Motor neuron (in vitro differentiated cells): ENCODE results near the gene CTNNA2. TPM values are rescaled to one million over a fixed set of nuclear protein-coding genes. Genes with fewer than 3 reads are reported as not detected.

Experiments
- ATAC-seq, 8 experiments: fragments of 200-7000 bp; cut with Tn5 transposase; replicated peaks in 6 of 8; 2 replicates each; pipeline ENCODE4 v1.8.0; 2021; ENCODE audit warnings: mild to moderate bottlenecking in 8 of 8, moderate library complexity in 8 of 8
- H3K27ac ChIP-seq, 2 donors: fragments of 250-450 bp; sonication (Bioruptor Pico); 2 replicates each; pipeline ENCODE4 v1.9.0; 2021; ENCODE audit warnings: antibody characterized with exemption in 2 of 2, mild to moderate bottlenecking in 2 of 2, moderate library complexity in 1 of 2
- H3K4me1 ChIP-seq, 2 donors: fragments of 250-450 bp; sonication (Bioruptor Pico); replicated peaks in 1 of 2; 2 replicates each; pipeline ENCODE4 v1.6.1; 2021; ENCODE audit warnings: antibody characterized with exemption in 2 of 2, mild to moderate bottlenecking in 2 of 2, moderate library complexity in 1 of 2
- H3K4me3 ChIP-seq, 5 donors: fragments of 250-450 bp; sonication (Bioruptor Pico); 2 replicates each; pipeline ENCODE4 v1.9.0; 2021; ENCODE audit warnings: antibody characterized with exemption in 5 of 5, mild to moderate bottlenecking in 5 of 5, moderate library complexity in 4 of 5
- WGBS, 10 experiments: fragments of 450-650 bp; shearing (Covaris generic); methylation state at CpG; one replicate each; pipeline ENCODE4 v1.0.0; 2022; 5-methylcytosine and 5-hydroxymethylcytosine counted together
- in situ Hi-C, 9 experiments: fragments of 400-800 bp; cut with MboI; loops; one replicate each; pipeline ENCODE4 v1.15.0; 2021; ENCODE audit warnings: low sequenced_read_pairs in 9 of 9, low pct_unique_long_range_greater_than_20kb in 2 of 9; ENCODE audit not compliant: unreplicated experiment in 9 of 9
- total RNA-seq, 8 experiments: library from RNA; unstranded; fragments of 300-600 nt; gene quantifications; 2 replicates each; pipeline versions ENCODE4 v1.2.3 to v1.2.4, GENCODE V29; 2022

CTNNA2 gene
- total RNA-seq, 8 experiments from 2014 or later, result 0.81 to 127 (median 56.5) TPM

DNA sequence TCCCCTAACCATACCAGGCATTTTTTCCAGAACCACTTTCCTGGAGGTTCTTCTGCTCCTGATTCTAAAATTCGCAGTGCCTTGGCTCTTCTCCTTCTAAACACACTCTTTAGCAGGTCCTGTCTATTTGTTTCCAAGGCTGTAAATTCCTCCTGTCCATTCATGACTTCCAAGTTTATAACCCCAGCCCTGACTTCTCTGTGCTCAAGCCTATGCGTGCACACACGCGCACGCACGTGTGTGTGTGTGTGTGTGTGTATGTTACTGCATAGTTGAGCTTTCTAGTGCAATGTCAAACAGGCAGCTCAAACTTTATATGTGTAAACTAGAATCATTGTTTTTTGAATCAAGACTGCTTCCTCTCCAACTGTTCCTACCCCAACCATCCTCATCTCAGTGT is 454.0 kb downstream of the CTNNA2 start:
- Histone ChIP-seq H3K4me1 (no peaks in the 10 kb centered on the region), H3K27ac (no peak overlapping the region), H3K4me3 (no peak overlapping the region)
- WGBS, 10 experiments, result 0 to 100% (median 58%) methylated on average over 1 to 6 of the region's 6 CpGs; no CpG with 5 or more reads in 2 of the 10 experiments
- in situ Hi-C loops, result no loop called here
- no peak for ATAC-seq

DNA sequence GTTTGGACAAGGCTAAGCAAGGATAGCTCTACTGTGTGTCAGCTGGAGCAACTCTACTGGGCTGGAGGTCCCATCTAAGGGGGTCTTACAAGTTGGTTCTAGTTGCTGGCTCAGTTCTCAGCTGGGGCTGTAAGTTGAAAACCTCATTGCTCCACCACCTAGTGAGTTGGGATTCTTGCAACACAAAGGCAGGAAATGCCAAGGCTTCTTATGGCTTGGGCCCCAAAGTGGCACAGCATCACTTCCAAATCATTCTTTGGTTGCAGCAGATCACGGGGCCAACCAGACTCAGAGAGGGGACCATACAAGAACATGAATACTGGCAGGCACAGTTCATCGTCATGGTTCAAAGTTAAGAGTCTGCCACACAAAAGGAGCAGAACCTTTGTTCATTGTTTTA is 459.0 kb downstream of the CTNNA2 start:
- no peak overlapping the region for H3K27ac ChIP-seq
- ATAC-seq, result no peak
- peaks cover 6 to 13% of the 10 kb centered on the region in 2 donors for H3K4me1 ChIP-seq
- 0 to 100% (median 58%) methylated on average over 1 to 2 of the region's 2 CpGs; no CpG with 5 or more reads in 2 of the 10 experiments for WGBS, 10 experiments
- in situ Hi-C loops, result no loop called here
- no peak overlapping the region for H3K4me3 ChIP-seq

DNA sequence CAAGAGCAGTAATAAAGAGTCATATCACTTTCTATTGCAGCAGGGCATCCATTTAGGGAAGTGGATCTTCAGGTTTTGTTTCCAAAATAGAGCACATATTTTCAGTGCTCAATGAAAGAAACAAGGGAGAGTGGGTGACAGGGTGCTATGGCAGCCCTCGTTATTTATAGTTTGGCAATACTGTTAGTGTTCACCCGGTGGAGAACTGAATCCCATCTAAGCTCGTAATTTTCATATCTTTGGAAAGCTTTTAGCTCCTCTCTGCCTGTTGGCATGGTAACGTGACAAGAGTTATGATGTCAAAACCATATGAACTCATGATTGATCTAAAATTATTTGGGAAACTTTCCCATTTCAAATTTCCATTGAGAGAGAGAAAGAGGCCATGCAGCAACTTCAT is 459.8 kb downstream of the CTNNA2 start:
- H3K4me3 ChIP-seq, result no peak overlapping the region

DNA sequence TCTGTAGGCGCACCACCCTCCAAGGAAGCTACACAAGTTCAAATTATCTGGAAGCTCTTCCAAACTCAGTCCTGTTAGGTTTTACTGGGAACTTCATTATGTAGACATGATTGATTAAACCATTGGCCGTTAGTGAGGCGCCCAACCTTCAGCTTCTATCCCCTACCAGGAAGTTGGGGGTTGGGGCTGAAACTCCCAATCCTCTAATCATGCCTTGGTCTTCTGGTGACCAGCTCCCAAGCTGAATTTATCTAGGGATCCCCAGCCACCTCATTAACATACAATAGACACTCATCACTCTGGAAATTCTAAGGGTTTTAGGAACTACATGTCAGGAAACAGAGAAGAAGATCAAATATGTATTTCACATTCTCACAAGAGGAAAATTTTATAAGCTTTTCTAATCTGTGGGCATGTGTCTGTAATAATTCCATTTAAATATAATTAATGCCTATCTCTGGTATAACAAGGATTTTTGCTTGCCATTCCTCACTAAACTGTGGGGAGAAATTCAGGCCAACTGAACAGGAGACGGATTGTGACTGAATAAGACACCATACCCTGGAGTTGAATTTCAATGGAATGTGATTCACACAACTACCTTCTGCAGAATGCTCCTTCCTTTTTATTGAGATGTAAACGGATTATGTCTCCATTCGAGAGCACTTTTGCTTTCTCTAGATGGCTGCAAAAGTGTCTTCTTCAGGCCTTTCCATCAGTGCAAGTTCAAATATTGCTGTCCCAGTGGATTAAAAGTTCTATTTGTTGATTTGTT is 463.1 kb downstream of the CTNNA2 start:
- in situ Hi-C loops, result no loop called here
- no peak overlapping the region for H3K4me3 ChIP-seq

More for the DNA sequence above, 459.8 kb downstream of the CTNNA2 start:
- ATAC-seq, result no peak
- in situ Hi-C loops, result no loop called here
- H3K4me1 ChIP-seq, result peaks cover 6 to 15% of the 10 kb centered on the region in 2 donors
- no peak overlapping the region for H3K27ac ChIP-seq
- 16 to 100% (median 71%) methylated on average over 3 to 4 of the region's 4 CpGs; no CpG with 5 or more reads in 2 of the 10 experiments for WGBS, 10 experiments

DNA sequence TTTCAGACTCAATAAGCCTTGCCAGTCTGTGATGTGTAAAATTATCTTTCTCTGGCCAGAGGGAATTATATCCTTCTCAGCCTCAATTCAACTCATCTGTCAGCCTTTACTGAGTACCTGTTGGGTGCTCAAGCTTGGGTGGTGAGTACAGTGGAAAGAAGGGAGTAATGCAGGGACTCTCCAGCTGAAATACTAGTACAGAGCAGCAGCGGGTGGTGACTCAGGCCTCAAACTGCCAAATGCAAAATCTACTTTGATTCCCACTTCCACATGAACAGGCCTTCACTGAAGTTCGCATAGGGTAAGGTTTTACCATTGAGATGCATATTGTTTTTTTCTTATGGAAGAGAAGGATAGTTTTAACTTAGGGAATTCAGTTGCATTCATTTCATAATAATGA is 464.9 kb downstream of the CTNNA2 start:
- Histone ChIP-seq H3K4me3 (no peak overlapping the region), H3K27ac (no peak overlapping the region), H3K4me1 (peaks cover 5 to 12% of the 10 kb centered on the region in 2 donors)
- peak in 6 of 8 experiments; percentile 9 to 91 (median 72) for ATAC-seq
- in situ Hi-C loops, result no loop called here
- 0 to 80% (median 27%) methylated on average over 1 to 2 of the region's 2 CpGs; no CpG with 5 or more reads in 3 of the 10 experiments for WGBS, 10 experiments

More for the DNA sequence above, 463.1 kb downstream of the CTNNA2 start:
- Histone ChIP-seq H3K4me1 (peaks cover 6 to 19% of the 10 kb centered on the region in 2 donors), H3K27ac (no peak overlapping the region)
- ATAC-seq, result no peak
- 19 to 80% (median 56%) methylated on average over 1 to 5 of the region's 6 CpGs; no CpG with 5 or more reads in 1 of the 10 experiments for WGBS, 10 experiments

DNA sequence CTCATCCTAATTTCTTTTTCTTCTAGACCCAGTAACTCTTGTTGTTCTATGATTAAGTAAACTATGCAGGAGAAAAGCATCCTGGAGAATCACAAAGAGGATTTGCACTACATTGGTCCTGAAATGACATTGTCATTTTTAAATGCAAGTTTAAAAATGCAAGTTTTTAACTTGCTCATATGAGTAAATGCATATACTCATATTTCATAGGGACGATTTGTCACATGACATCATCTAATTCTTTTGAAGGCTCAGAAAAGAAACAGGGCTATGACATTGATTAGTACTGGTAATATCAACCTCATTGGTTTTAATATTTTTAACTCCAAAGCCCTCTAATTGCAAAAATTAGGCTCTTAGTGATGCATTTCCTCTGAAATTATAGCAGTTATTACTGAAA is 467.3 kb downstream of the CTNNA2 start:
- in situ Hi-C loops, result no loop called here
- Histone ChIP-seq H3K4me1 (peaks cover 0 to 7% of the 10 kb centered on the region in 2 donors), H3K27ac (no peak overlapping the region), H3K4me3 (no peak overlapping the region)
- 0 to 88% (median 0%) methylated on average over 1 of the region's 1 CpG; no CpG with 5 or more reads in 3 of the 10 experiments for WGBS, 10 experiments
- no peak for ATAC-seq

DNA sequence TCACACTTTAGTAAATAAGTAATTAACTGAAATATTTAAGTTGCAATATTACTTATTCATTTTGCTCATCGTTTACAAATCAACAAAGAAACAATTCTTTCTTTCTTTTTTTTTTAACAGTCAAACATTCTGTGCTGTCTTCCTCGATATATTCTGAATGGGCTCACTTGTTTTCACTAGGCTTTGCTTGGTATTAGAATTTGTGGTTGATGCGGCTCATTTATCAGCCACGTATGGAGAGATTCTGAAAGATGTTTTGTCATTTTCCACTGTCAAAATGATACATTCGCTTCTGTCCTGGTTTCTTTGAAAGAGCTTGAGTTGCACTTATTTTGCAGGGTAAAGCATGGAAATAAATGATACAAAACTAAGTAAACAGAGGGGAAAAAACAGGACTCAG is 468.0 kb downstream of the CTNNA2 start:
- in situ Hi-C loops, result no loop called here
- WGBS, 10 experiments, result 34 to 92% (median 70%) methylated on average over 2 to 5 of the region's 5 CpGs
- ATAC-seq, result no peak
- H3K27ac ChIP-seq, result no peak overlapping the region
- H3K4me3 ChIP-seq, result no peak overlapping the region
- H3K4me1 ChIP-seq, result peaks cover 0 to 7% of the 10 kb centered on the region in 2 donors

DNA sequence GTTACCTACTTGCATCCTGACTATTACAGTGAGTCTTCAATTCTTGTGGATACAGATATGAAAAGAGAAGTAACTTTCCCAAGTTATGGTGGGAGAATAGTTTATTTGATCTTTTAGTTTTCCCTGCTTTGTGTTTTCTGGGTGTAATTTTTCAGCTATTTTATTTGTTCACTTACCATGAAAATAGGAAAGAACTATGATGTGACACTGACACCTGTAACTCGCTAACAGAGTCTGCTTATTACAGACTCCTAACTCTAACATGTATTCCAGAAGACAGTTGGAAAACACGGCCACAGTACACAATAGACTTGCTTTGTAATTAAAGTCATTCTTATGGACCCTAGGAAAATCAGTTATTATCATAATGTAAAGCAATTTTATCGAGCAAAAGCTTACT is 468.5 kb downstream of the CTNNA2 start:
- Histone ChIP-seq H3K4me1 (peaks cover 0 to 7% of the 10 kb centered on the region in 2 donors), H3K4me3 (no peak overlapping the region), H3K27ac (no peak overlapping the region)
- in situ Hi-C loops, result no loop called here
- ATAC-seq, result no peak
- 7 to 100% (median 70%) methylated on average over 1 to 3 of the region's 3 CpGs for WGBS, 10 experiments

DNA sequence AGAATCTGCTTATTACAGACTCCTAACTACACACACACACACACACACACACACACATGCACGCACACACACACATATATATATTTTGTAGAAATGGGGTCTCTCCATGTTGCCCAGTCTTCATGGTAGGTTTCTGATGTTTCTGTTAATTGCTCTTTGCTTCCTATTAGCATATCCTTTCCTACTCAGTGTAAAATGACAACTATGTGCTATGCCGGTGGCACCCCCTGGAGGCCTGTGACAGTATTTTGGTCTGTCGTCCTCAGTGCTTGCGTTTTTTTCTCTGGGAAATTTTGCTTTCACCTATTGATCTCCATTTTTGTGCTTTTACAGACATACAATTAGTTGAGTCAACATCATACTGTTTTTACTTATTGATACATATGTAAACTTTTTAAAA is 469.6 kb downstream of the CTNNA2 start:
- in situ Hi-C loops, result no loop called here
- Histone ChIP-seq H3K4me1 (peaks cover 0 to 6% of the 10 kb centered on the region in 2 donors), H3K4me3 (no peak overlapping the region), H3K27ac (no peak overlapping the region)
- 25 to 86% (median 67%) methylated on average over 2 to 4 of the region's 4 CpGs; no CpG with 5 or more reads in 2 of the 10 experiments for WGBS, 10 experiments
- peak in 3 of 8 experiments; percentile 48 to 67 (median 65) for ATAC-seq

DNA sequence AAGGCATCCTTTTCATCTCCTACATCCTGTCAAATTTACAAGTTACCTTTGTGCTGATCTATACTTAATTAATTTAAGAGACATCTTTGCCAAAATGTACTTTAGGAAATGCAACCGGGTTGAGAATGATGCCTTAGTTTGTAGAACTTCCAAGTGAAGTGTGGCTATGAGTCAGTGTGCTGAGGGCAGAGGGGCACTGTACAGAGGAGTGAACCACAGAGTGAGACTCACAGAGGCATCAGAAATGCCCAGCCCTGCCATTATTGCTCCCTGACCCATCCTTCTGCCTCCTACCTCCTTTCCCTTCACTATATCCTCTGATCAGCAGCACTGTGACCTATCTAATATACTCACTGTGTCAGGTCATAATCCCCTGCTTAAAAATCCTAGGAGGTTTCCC is 471.6 kb downstream of the CTNNA2 start:
- H3K4me1 ChIP-seq, result peaks cover 0 to 3% of the 10 kb centered on the region in 2 donors
- 0 to 100% (median 73%) methylated on average over 1 of the region's 1 CpG; no CpG with 5 or more reads in 4 of the 10 experiments for WGBS, 10 experiments
- H3K4me3 ChIP-seq, result no peak overlapping the region
- in situ Hi-C loops, result no loop called here
- H3K27ac ChIP-seq, result no peak overlapping the region
- no peak for ATAC-seq

DNA sequence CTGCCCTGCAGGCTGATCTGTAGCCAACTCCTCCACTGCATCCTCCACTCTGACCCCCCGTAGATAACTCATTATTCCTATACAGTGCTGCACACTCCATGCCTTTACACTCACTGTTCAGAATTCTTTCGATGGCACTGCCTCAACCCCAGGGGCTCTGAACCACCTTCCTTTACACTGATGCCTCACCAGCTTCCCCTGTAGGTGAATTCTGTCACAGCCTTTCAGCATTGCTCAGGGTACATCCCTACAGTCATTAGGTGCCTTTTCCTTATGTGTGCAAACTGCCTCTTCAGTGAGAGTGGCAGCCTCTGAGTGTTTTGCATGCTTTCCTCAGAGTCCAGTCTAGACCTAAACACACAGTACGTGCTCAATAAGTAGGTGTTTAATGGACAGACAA is 472.3 kb downstream of the CTNNA2 start:
- ATAC-seq, result no peak
- 0 to 100% (median 80%) methylated on average over 1 to 3 of the region's 3 CpGs; no CpG with 5 or more reads in 3 of the 10 experiments for WGBS, 10 experiments
- in situ Hi-C loops, result no loop called here

DNA sequence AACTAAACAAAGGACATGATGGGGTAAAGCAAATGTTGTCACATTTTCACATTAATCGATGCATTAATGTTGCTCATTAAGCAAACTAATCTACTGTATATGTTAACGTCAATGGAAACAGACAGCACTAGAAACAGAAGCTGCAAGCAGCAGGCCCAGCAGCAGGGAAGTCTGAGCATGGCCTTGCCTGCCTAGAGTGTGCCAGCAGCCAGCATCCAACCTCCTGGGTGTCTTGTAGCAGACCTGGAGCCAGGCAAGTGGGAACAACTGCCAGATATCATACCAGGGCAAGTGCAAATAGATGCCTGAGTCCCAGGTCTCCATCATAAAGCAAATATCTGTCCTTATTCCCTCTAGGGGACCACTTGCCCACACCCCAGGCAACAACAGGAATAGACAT is 472.7 kb downstream of the CTNNA2 start:
- Histone ChIP-seq H3K4me1 (no peaks in the 10 kb centered on the region), H3K27ac (no peak overlapping the region), H3K4me3 (no peak overlapping the region)
- no peak for ATAC-seq
- in situ Hi-C loops, result no loop called here
- 0 to 100% (median 71%) methylated on average over 1 to 2 of the region's 2 CpGs; no CpG with 5 or more reads in 1 of the 10 experiments for WGBS, 10 experiments

More for the DNA sequence above, 472.3 kb downstream of the CTNNA2 start:
- Histone ChIP-seq H3K27ac (no peak overlapping the region), H3K4me1 (peaks cover 0 to under 1% of the 10 kb centered on the region in 2 donors), H3K4me3 (no peak overlapping the region)

DNA sequence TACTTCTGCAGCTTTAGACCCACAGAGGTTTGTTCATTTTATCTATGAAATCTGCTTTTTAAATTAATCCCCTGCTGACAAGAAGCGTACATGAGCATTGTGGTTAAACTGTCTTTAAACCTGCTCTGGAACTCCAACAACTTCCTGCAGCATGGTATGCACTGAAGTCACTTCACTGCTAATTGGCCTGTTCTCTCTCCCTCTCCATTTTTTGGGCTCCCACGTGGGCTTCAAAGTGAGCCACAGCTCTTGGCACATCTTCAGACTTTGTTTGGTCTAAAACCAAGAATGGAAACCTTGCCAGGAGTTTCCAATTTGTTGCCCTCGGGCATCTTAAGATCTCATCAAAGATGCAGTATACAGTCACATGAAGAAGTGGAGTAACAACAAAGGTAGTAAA is 480.3 kb downstream of the CTNNA2 start:
- ATAC-seq, result no peak
- Histone ChIP-seq H3K27ac (no peak overlapping the region), H3K4me3 (no peak overlapping the region), H3K4me1 (no peaks in the 10 kb centered on the region)
- WGBS, 10 experiments, result 0 to 100% (median 66%) methylated on average over 1 to 3 of the region's 3 CpGs; no CpG with 5 or more reads in 1 of the 10 experiments
- in situ Hi-C loops, result no loop called here
